Cerebellar nuclear complex (tissue), 1 donor: ENCODE data around the gene CHIT1.

Source experiments
- DNase-seq, 2 experiments: peaks; one replicate each; lab custom pipeline; 2025; lab: John Stamatoyannopoulos, UW

CHIT1 gene

DNA sequence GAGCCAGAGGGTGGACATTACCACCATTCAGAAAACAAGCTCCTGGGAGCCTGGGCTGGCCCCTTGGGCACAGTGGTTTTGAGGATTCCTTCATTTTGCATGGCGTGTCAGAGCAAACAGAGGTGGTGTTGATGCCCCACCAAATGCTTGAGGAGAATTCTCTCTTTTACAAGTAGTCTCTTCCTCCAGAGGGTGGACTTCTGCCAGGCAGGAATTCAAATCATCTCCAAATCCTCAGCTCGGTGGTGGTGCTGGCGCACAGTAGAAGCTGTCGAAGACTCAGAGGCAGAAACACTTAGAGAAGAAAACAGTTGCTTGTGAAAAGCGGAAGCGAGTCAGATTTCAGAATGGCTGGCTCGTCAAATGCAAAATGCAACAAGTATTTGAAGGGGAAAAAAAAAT is 39.5 kb downstream of the CHIT1 start:
- no peak for DNase-seq

- no peak for DNase-seq
Measured at GRCh38 chr1:203188686-203189232, 40.7 kb downstream of the CHIT1 start.

GRCh38 chr1:203187689-203188264 is 41.7 kb downstream of the CHIT1 start:
- DNase-seq, result no peak

DNA sequence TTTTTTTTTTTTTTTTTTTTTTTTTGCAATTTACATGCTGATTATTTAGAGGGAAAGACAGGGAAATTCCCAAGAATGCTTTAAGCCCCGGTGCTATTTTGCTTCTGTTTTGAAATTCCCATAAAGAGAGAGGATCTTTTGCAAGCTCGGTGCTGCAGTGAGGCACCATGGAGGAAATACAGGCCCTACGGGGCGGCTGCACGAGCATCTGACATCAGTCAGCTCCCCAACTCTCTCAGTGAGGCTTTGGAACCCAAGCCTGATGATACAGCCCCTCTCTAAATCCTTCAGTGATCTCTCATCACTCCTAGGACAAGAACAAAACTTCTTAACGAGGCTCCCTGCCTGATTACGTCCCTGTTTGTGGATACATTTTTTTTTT is 42.2 kb downstream of the CHIT1 start:
- no peak for DNase-seq

GRCh38 chr1:203186446-203187303 is 42.8 kb downstream of the CHIT1 start, which contains the start of gene CHI3L1:
Gene CHI3L1, minus strand, starts transcription at chr1:203186704. Its CDS starts 81 bp downstream, at chr1:203186623.
- DNase-seq, result peak; percentile 65 to 68

- no peak for DNase-seq
Measured at GRCh38 chr1:203186091-203186445, 43.4 kb downstream of the CHIT1 start.

- DNase-seq, result peak; percentile 40 to 76
Measured at GRCh38 chr1:203185585-203185984, 43.9 kb downstream of the CHIT1 start.

- no peak for DNase-seq
Measured at GRCh38 chr1:203185061-203185461, 44.4 kb downstream of the CHIT1 start.

DNA sequence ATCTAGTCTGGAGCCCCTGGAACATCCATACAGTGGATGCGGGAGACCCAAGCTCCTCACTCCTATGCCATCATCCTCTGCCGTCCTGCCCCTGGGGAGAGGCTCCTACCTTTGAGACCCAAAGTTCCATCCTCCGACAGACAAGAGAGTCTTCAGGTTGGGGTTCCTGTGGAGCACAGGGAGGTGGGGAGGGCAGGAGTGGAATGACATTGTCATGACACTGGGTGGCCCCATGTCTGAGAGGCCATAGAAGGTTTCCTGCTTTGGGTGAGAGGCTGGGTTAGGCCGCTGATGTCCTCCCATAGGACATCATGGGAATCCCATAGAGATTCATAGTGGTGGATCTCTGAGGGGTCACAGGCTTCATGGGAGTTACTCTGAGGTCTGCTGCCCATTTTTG is 45.0 kb downstream of the CHIT1 start:
- DNase-seq, result no peak

DNA sequence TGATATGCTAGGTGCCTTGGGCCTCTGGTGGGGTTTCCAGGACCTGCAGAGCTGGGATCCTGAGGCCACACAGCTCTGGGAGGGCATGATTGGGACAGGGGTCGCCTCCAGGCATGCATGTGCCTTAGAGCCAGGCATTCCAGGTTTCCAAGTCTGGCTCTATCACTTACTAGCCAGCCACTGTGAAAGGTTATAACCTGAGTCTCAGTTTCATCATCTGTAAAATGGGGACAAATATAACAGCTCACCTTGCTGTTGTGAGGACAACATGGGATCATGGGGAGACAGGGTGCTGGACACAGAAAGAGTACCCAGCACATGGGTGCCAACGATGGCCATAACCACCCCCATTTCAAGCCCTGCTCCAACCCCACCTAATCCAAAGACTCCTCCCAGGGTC is 45.6 kb downstream of the CHIT1 start:
- DNase-seq, result no peak

DNA sequence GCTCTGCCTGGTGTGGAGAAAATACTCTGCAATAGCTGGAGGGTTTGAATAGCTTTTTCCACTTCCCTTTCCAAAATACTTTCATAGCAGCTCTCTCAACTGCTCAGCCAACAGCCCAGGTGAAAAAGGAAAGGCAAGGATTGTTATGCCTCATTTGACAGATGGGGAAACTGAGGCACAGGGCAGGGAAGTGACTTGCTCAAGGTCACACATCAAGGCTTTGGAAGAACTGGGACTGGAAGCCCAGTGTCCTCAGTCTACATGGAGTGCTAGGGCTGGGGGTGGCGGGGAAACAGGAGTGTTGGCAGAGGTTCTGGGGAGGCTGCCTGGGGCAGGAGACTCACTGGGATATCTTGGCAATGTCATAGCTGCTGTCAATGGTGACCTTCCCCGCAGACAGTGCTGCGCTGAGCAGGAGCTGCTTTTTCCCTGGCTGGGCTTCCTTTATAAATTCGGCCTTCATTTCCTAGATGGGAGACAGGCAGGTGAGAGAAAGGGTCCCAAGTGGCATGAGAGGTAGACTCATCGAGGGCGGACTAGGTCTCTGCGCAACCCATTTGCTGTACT is 47.0 kb downstream of the CHIT1 start:
- DNase-seq, result no peak

DNA sequence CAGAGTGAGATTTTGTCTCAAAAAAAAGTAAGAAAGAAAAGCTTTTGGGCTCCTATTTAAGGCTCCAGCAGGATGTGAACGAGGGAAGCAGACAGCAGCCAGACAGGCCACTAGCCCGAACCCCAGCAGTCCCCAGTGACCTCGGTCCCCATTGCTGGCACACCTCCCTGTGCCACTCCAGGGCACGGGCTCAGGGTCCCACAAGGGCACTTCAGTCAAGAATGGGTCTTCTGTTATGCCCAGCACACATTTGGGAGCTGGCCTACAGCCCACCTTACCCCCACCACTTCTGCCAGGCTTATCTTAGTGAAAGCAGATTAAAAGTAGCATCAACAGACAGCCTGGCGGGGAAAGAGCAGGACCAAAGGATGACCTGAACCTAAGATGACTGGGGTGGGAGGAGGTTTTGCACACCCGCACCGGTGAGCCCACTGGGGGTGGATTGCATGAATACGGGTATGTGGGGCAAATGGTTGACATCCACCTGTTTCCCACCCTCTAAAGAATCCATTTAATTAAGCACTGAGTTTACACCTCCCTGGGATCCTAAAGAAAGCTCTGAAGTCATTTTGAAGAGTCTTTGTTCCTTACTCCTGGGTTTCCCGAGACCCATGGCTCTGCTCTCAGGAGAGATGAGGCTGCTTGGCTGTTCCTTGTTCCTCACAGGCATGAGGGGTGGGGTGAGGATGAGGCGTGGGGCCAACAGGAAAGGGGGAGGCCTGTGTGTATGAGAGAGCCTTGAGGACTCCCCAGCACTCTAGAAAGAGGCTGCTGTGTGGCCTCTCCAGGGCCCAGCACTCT is 47.7 kb downstream of the CHIT1 start:
- no peak for DNase-seq

DNA sequence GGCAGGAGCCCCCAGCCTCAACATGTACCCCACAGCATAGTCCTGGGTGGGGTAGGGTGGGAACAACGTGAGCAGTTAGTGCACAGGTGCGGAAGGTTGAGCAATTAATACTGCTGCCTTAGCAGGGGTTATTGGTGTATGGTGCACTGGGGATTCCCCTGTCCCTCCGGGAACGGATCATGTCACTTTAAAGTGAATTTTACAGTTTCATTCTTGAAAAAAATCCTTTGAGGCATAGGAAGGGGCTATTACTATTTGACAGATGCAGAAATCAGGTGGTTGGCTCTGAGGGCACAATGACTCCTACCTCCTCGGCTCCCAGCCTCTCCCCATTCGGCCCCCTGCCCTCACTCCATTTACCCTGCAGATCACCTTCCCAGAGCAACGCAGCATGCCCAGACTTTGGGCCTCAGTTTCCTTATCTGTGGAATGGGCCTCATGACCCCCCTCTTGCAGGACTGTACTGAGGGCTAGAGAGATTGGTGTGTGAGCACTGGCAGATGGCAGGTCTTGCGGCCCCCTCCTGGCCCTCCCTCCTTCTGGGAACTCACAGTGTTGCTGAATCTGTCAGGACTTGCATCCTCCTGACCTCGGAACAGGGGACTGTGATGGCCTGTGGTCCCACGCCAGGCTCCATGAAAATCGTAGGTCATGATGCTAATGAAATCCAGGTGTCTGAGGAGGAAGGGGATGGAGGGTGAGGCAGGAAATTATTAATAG is 48.7 kb downstream of the CHIT1 start:
- no peak for DNase-seq

DNA sequence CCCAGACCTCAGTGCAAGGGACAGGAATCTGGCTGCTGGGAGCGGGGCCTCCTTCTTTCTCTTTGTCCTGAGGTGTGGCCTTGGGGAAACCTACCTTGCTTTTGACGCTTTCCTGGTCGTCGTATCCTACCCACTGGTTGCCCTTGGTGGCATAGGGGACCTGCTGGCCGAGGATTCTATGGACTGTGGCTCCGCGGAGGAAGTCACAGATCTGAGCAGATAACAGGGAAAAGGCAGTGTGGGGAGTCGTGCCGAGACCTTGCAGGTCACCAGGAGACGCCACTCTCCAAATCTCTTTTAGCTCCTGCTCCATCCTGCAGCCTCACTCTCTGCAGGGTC is 49.8 kb downstream of the CHIT1 start:
- DNase-seq, result no peak

GRCh38 chr1:203178821-203179666 is 50.4 kb downstream of the CHIT1 start:
- no peak for DNase-seq

GRCh38 chr1:203178083-203178482 is 51.4 kb downstream of the CHIT1 start:
- DNase-seq, result no peak

GRCh38 chr1:203177470-203178039 is 51.9 kb downstream of the CHIT1 start:
- no peak for DNase-seq

DNA sequence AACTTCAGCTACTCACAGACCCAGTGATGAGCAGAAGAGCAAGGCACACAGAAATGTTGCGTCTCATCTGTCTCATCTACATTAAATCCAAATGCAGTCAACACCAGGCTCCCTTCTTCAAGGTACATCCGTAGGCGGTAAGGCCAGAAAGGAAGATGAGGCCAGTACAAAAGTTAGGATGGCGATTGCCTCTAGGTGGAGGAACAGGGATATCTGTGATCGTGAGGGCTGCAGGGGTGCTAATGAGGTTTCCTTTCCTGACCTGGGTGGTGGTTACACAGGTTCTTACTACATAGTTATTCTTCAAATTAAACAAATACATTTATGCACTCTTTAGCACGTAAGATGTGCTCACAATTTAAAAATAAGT is 52.5 kb downstream of the CHIT1 start:
- DNase-seq, result no peak

DNA sequence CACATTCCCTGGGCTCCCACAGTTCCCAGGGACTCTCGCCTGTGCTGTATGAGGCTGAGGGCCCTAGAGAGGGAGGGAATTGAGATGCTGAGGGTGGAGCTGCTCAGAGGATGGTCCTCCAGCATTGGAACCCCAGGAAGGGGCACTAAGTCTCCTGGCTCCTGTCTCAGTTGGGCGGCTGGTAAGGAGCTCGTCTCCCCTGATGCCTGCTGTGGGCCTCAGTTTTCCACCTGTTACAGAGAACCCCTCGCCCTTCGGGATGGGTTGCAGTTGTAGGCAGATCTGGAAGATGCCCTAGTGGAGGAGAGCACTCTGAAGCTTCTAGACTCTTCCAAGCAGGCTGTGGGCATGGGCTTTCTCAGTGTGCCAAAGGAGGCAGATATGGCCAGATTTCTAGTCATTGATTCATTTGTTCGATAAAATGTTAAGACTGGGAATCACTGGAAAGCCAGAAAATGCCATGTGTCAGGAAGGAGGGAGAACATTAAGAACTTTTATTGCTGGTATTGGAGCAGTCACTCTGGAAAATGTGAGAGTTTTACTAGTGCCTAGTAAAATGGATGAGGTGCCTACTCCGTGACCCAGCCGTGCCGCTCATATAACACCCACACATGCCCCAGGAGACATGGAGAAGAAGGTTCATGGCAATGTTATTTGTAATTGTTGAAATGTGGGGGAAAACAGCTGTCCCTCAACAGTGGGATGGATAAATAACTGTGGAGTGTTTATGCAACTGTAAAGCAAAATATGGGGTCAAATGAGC is 53.0 kb downstream of the CHIT1 start:
- DNase-seq, result no peak

DNA sequence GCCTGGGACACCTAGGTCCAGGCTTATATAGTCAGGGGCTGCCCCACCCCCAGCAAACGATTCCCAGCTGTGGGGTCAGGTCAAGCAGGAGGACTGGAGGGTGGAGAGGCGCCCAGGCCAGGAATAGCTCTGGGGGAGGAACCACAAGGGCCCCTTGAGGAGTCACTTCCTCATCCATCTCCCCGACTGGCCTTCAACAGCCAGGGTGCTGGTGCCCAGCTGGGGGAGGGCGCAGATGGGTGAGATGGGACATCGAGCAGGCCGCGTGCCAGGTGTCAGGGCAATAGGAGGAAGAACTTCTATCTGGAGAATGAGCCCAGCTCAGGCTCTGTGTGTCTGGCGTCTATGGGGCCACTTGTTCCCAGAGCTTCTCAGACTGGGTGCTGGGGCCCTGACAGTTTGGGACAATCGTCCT is 53.6 kb downstream of the CHIT1 start:
- no peak for DNase-seq
